Transverse colon (tissue), 4 donors: ENCODE measurements around the gene HERPUD1. TPM values are rescaled to one million over a fixed set of nuclear protein-coding genes. Genes with fewer than 3 reads are reported as not detected.
A peak's percentile ranks its signal among the peaks of the same experiment; 100 is the strongest.

Experiments
- DNase-seq: peaks from one replicate; pipeline ENCODE4 v3.0.0-alpha.2; 2019
- H3K27ac ChIP-seq, 4 donors: fragments of 200-600 bp; sonication (generic); 2 replicates each; pipeline ENCODE4 v1.5.1; 2016 to 2018; ENCODE audit warnings: inconsistent platforms in 4 of 4
- H3K27me3 ChIP-seq: fragments of 200-600 bp; sonication (generic); 2 replicates; pipeline ENCODE4 v1.5.1; 2017; ENCODE audit warnings: inconsistent platforms
- H3K36me3 ChIP-seq, 4 donors: fragments of 200-600 bp; sonication (generic); 2 replicates each; pipeline ENCODE4 v1.5.1; 2017 to 2019; ENCODE audit warnings: inconsistent platforms in 4 of 4
- H3K4me1 ChIP-seq, 4 donors: fragments of 200-600 bp; sonication (generic); 2 replicates each; pipeline ENCODE4 v1.5.1; 2017 to 2020; ENCODE audit warnings: inconsistent platforms in 4 of 4
- H3K4me3 ChIP-seq, 4 donors: fragments of 200-600 bp; sonication (generic); 1 replicate in 1 of 4; 2 replicates in 3 of 4; pipeline versions ENCODE4 v1.5.1 to v1.6.1; 2017 to 2019; ENCODE audit warnings: inconsistent platforms in 4 of 4
- H3K9me3 ChIP-seq, 2 donors: fragments of 200-600 bp; sonication (generic); 2 replicates each; pipeline ENCODE4 v1.5.1; 2017 to 2019; ENCODE audit warnings: inconsistent platforms in 2 of 2
- EP300 ChIP-seq: sonication (generic); formaldehyde crosslinking; IDR thresholded peaks from one replicate; pipeline ENCODE4 v1.6.1; 2017; ENCODE audit warnings: antibody characterized with exemption, low read depth
- POLR2A ChIP-seq: fragments of 450-650 bp; IDR thresholded peaks from one replicate; pipeline ENCODE4 v1.6.1; 2016; ENCODE audit warnings: antibody characterized with exemption, mild to moderate bottlenecking, moderate library complexity
- POLR2AphosphoS5 ChIP-seq, 3 donors: sonication (generic); formaldehyde crosslinking; IDR thresholded peaks; one replicate each; pipeline ENCODE4 v1.6.1; 2016; ENCODE audit warnings: antibody characterized with exemption in 3 of 3
- WGBS, 2 donors: methylation state at CpG; one replicate each; pipeline ENCODE4 v1.1.5; 2018; ENCODE audit warnings: low coverage in 1 of 2; 5-methylcytosine and 5-hydroxymethylcytosine counted together
- in situ Hi-C, 4 donors: fragments of 200-750 bp; cut with MboI; loops; one replicate each; pipeline versions ENCODE4 v1.15.0 to v1.15.1; 2017; ENCODE audit warnings: low sequenced_read_pairs in 3 of 4, low pct_ligation_motif_present in 1 of 4, low pct_unique_long_range_greater_than_20kb in 1 of 4
- intact Hi-C: fragments of 100-400 bp; cut with DNase I; formaldehyde crosslinking; loops from one replicate; pipeline ENCODE4 v1.15.1; 2023; ENCODE audit warnings: low total_unique reads
- total RNA-seq, 4 donors: library from RNA; depleted of rRNA; stranded (reverse); fragments of >200 nt; gene quantifications; one replicate each; pipeline ENCODE4 v1.1.0, GENCODE V29; 2016
- TF ChIP-seq, protein P1 (sequence below), 5 experiments: fragments of 200-600 bp in 3 of 5; fragments of 450-650 bp in 2 of 5; sonication (generic) in 3 of 5; IDR thresholded peaks; 1 replicate in 2 of 5; 2 replicates in 3 of 5; pipeline ENCODE4 v1.5.1; 2016 to 2017; ENCODE audit warnings: antibody characterized with exemption in 5 of 5, inconsistent platforms in 3 of 5, mild to moderate bottlenecking in 2 of 5, moderate library complexity in 1 of 5

The HERPUD1 gene
- total RNA-seq, 4 donors from 2014 or later = 64.1 to 335 (median 186) TPM

DNA sequence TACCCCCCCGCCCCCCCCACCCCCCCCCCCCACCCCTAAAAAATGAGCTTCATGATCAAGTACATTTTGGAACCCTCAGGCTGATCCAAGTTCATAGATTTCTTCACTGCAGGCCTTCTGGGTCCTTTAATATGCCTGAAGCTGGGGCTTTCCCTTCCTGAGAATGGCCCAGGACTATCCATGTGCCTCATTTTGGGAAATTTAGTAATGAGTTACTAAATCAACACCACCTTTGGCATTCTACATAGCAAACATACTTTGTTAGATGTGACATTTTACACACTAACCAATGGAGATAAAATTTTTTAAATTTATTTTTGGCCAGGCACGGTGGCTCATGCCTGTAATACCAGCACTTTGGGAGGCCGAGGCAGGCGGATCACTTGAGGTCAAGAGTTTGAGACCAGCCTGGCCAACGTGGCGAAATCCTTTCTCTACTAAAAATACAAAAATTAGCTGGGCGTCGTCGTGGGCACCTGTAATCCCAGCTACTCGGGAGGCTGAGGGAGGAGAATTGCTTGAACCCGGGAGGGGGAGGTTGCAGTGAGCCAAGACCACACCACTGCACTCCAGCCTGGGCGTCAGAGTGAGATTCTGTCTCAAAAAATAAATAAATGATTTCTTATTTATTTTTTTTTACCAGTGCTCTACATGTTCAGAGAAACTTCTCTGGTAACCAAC is 14.0 kb downstream of the HERPUD1 start:
- no peaks in the 10 kb centered on the region for H3K27me3 ChIP-seq
- no peaks in the 10 kb centered on the region for H3K9me3 ChIP-seq
- H3K4me3 ChIP-seq = no peak overlapping the region
- H3K27ac ChIP-seq = no peak overlapping the region
- DNase-seq = no peak
- in situ Hi-C loops (no loop called here), intact Hi-C loops (no loop called here)
- peaks cover 0 to 45% (median 21%) of the 10 kb centered on the region in 4 donors for H3K36me3 ChIP-seq
- TF ChIP-seq, protein P1, sequence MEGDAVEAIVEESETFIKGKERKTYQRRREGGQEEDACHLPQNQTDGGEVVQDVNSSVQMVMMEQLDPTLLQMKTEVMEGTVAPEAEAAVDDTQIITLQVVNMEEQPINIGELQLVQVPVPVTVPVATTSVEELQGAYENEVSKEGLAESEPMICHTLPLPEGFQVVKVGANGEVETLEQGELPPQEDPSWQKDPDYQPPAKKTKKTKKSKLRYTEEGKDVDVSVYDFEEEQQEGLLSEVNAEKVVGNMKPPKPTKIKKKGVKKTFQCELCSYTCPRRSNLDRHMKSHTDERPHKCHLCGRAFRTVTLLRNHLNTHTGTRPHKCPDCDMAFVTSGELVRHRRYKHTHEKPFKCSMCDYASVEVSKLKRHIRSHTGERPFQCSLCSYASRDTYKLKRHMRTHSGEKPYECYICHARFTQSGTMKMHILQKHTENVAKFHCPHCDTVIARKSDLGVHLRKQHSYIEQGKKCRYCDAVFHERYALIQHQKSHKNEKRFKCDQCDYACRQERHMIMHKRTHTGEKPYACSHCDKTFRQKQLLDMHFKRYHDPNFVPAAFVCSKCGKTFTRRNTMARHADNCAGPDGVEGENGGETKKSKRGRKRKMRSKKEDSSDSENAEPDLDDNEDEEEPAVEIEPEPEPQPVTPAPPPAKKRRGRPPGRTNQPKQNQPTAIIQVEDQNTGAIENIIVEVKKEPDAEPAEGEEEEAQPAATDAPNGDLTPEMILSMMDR (IDR thresholded peaks at IDR 0.05) = no peak
- TF ChIP-seq POLR2A = no peak
- H3K4me1 ChIP-seq = no peaks in the 10 kb centered on the region
- WGBS, 2 donors = 78 to 82% methylated on average over 11 to 12 of the region's 12 CpGs

DNA sequence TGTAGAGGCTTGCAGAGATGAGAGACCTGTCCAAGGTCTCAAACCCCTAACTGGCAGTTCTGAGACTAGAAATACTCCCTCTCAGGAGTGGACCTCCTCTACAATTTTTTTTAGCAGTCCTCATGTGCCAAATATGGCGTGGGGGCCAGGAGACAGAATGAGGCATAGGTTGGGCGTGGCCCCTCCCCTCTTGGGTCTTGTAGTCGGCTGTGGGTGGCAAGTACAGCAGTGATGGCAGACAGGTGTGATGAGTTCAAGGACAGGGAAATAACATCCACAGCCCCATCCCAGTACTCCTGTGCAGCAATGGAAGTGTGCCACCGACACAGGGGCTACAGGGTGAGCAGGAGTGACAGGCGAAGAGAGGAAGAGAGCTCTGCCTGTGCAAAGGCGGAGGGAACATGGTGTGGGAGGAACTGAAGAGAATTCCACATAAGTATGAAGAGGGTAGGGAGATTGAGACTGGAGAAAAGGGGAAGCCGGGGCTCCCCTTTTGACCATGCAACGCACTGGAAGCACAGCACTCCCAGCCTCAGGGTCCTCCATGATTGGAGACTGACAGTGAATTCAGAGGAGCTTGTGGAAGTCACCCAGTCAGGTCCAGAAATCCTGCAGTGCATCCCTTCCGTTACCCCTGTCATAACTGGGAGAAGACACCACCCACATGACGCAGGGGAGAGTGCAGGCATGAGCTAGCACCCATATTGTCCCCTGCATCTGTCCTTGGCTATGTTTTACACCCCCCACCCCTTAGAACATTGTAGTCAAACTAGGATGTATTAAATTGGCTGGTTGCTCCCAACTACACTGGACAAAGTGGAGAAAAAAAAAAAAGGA is 15.0 kb downstream of the HERPUD1 start:
- intact Hi-C loops = no loop called here
- Histone ChIP-seq H3K4me3 (no peak overlapping the region), H3K36me3 (peaks cover 0 to 35% (median 16%) of the 10 kb centered on the region in 4 donors), H3K27ac (no peak overlapping the region), H3K4me1 (no peaks in the 10 kb centered on the region), H3K9me3 (no peaks in the 10 kb centered on the region), H3K27me3 (no peaks in the 10 kb centered on the region)
- DNase-seq = peak; percentile 47
- 89% methylated on average over 10 of the region's 10 CpGs; no CpG with 5 or more reads in 1 of the 2 donors for WGBS, 2 donors
- TF ChIP-seq POLR2AphosphoS5 (IDR thresholded peaks at IDR 0.05) (peak in 1 of 3 donors; percentile 19), EP300 (no peak), POLR2A (peak; percentile 20)
- TF ChIP-seq, protein P1 (IDR thresholded peaks at IDR 0.05) = no peak
- in situ Hi-C loops = no loop called here

DNA sequence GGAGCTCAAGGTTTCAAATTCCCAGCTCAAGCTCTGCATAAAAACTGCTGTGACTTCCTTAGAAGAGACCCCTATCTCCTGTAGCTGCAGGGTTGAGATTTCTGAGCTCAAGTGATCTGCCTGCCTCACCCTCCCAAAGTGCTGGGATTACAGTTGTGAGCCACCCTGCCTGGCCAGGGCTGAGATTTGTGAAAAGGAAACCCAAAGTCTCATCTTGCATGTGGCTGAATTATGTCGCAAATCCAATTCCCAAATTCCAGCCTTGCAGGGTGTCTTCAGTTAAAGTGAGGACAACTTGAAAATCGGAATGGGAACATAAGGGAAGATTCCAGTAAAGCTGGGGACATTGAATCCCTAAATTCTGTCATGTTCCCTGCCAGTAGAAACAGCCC is 15.7 kb downstream of the HERPUD1 start:
- H3K27me3 ChIP-seq = no peaks in the 10 kb centered on the region
- H3K4me1 ChIP-seq = no peaks in the 10 kb centered on the region
- no peak for DNase-seq
- TF ChIP-seq, protein P1 (IDR thresholded peaks at IDR 0.05) = no peak
- no peak for TF ChIP-seq EP300
- TF ChIP-seq POLR2A = no peak
- peak in 1 of 3 donors; percentile 7 for TF ChIP-seq POLR2AphosphoS5 (IDR thresholded peaks at IDR 0.05)
- no peaks in the 10 kb centered on the region for H3K9me3 ChIP-seq
- H3K4me3 ChIP-seq = no peak overlapping the region
- intact Hi-C loops (no loop called here), in situ Hi-C loops (no loop called here)
- peaks cover 0 to 29% (median 13%) of the 10 kb centered on the region in 4 donors for H3K36me3 ChIP-seq
- 90 to 98% methylated on average over 1 to 2 of the region's 2 CpGs for WGBS, 2 donors
- no peak overlapping the region for H3K27ac ChIP-seq

DNA sequence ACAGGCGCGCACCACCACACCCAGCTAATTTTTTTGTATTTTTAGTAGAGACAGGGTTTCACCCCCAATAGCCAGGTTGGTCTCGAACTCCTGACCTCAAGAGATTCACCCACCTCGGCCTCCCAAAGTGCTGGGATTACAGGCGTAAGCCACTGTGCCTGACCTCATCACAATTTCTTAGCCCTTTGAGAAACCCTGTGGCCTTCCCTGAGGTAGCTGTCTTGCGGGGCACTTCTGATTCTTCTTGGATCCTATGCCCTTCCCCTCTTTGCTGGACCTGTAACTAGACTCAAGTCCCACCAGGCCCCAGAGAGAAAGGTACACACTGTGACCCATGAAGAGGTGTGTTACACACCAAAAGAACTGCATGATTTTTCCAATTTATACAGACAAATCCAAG is 16.3 kb downstream of the HERPUD1 start:
- Histone ChIP-seq H3K9me3 (no peaks in the 10 kb centered on the region), H3K4me1 (no peaks in the 10 kb centered on the region), H3K36me3 (peaks cover 0 to 23% (median 10%) of the 10 kb centered on the region in 4 donors), H3K27ac (no peak overlapping the region), H3K27me3 (no peaks in the 10 kb centered on the region), H3K4me3 (no peak overlapping the region)
- DNase-seq = no peak
- intact Hi-C loops (no loop called here), in situ Hi-C loops (no loop called here)
- 95 to 100% methylated on average over 3 to 6 of the region's 6 CpGs for whole genome bisulfite sequencing, 2 donors
- TF ChIP-seq, protein P1 (IDR thresholded peaks at IDR 0.05) = no peak
- TF ChIP-seq EP300 = no peak
- TF ChIP-seq POLR2AphosphoS5 (IDR thresholded peaks at IDR 0.05) = no peak
- TF ChIP-seq POLR2A = no peak
